ENCODE data around the gene EDC4.

The EDC4 gene

GRCh38 chr16:67878846-67879245 lies 6.0 kb downstream of the EDC4 start:
- peaks cover 74% of the 10 kb centered on the region for H3K36me3 ChIP-seq
- peaks cover 3% of the 10 kb centered on the region for H3K4me1 ChIP-seq
- no peaks in the 10 kb centered on the region for H3K9me3 ChIP-seq
- no peak for DNase-seq
- H3K27me3 ChIP-seq: no peaks in the 10 kb centered on the region
- TF ChIP-seq, protein P1, sequence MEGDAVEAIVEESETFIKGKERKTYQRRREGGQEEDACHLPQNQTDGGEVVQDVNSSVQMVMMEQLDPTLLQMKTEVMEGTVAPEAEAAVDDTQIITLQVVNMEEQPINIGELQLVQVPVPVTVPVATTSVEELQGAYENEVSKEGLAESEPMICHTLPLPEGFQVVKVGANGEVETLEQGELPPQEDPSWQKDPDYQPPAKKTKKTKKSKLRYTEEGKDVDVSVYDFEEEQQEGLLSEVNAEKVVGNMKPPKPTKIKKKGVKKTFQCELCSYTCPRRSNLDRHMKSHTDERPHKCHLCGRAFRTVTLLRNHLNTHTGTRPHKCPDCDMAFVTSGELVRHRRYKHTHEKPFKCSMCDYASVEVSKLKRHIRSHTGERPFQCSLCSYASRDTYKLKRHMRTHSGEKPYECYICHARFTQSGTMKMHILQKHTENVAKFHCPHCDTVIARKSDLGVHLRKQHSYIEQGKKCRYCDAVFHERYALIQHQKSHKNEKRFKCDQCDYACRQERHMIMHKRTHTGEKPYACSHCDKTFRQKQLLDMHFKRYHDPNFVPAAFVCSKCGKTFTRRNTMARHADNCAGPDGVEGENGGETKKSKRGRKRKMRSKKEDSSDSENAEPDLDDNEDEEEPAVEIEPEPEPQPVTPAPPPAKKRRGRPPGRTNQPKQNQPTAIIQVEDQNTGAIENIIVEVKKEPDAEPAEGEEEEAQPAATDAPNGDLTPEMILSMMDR (IDR thresholded peaks at IDR 0.05; ENCODE audit: low read depth, low read length): no peak
- no peak overlapping the region for H3K4me3 ChIP-seq (ENCODE audit: low read depth, low read length)

DNA sequence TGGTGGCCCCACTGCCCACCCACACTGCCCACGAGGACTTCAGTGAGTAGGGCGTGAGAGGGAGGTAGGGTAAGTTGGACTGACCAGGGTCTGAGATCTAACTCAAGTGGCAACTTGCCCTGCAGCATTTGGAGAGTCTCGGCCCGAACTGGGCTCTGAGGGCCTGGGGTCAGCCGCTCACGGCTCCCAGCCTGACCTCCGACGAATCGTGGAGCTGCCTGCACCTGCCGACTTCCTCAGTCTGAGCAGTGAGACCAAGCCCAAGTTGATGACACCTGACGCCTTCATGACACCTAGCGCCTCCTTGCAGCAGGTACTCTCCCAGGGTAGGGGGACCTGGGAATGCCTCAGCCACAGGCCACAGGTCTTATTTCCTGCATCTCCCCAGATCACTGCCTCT lies 6.6 kb downstream of the EDC4 start:
- Histone ChIP-seq H3K27me3 (no peaks in the 10 kb centered on the region), H3K4me3 (ENCODE audit: low read depth, low read length) (no peak overlapping the region), H3K36me3 (peaks cover 78% of the 10 kb centered on the region), H3K9me3 (no peaks in the 10 kb centered on the region), H3K4me1 (no peaks in the 10 kb centered on the region)
- TF ChIP-seq, protein P1 (IDR thresholded peaks at IDR 0.05; ENCODE audit: low read depth, low read length): no peak
- DNase-seq: no peak

GRCh38 chr16:67879936-67880335 lies 7.1 kb downstream of the EDC4 start:
- no peaks in the 10 kb centered on the region for H3K9me3 ChIP-seq
- H3K4me1 ChIP-seq: peaks cover 2% of the 10 kb centered on the region
- no peaks in the 10 kb centered on the region for H3K27me3 ChIP-seq
- DNase-seq: no peak
- TF ChIP-seq, protein P1 (IDR thresholded peaks at IDR 0.05; ENCODE audit: low read depth, low read length): no peak
- no peak overlapping the region for H3K4me3 ChIP-seq (ENCODE audit: low read depth, low read length)
- peaks cover 78% of the 10 kb centered on the region for H3K36me3 ChIP-seq

GRCh38 chr16:67880584-67880983 lies 7.7 kb downstream of the EDC4 start:
- TF ChIP-seq, protein P1 (IDR thresholded peaks at IDR 0.05; ENCODE audit: low read depth, low read length): no peak
- Histone ChIP-seq H3K27me3 (no peaks in the 10 kb centered on the region), H3K9me3 (no peaks in the 10 kb centered on the region), H3K4me3 (ENCODE audit: low read depth, low read length) (no peak overlapping the region), H3K36me3 (peaks cover 78% of the 10 kb centered on the region), H3K4me1 (peaks cover 7% of the 10 kb centered on the region)
- DNase-seq: no peak

- Histone ChIP-seq H3K4me1 (peaks cover 7% of the 10 kb centered on the region), H3K9me3 (no peaks in the 10 kb centered on the region), H3K4me3 (ENCODE audit: low read depth, low read length) (no peak overlapping the region), H3K27me3 (no peaks in the 10 kb centered on the region), H3K36me3 (peaks cover 75% of the 10 kb centered on the region)
- no peak for DNase-seq
- TF ChIP-seq, protein P1 (IDR thresholded peaks at IDR 0.05; ENCODE audit: low read depth, low read length): no peak
Measured at GRCh38 chr16:67881621-67882161, 8.8 kb downstream of the EDC4 start.

GRCh38 chr16:67882374-67883145 lies 9.7 kb downstream of the EDC4 start:
- Histone ChIP-seq H3K36me3 (peaks cover 66% of the 10 kb centered on the region), H3K4me1 (peaks cover 7% of the 10 kb centered on the region), H3K4me3 (ENCODE audit: low read depth, low read length) (no peak overlapping the region), H3K27me3 (no peaks in the 10 kb centered on the region), H3K9me3 (no peaks in the 10 kb centered on the region)
- TF ChIP-seq, protein P1 (IDR thresholded peaks at IDR 0.05; ENCODE audit: low read depth, low read length): no peak
- DNase-seq: no peak

Measured in BE2C (cell line).